CD4-positive, alpha-beta T cell (primary cell): ENCODE results near the gene CD55. TPM values are rescaled to one million over a fixed set of nuclear protein-coding genes. Genes with fewer than 3 reads are reported as not detected.
A peak's percentile ranks its signal among the peaks of the same experiment; 100 is the strongest.

Experiments
- ATAC-seq: fragments of 200-7000 bp; cut with Tn5 transposase; one replicate; pipeline ENCODE4 v1.10.0; 2022; ENCODE audit warnings: mild to moderate bottlenecking; ENCODE audit not compliant: poor library complexity
- CTCF ChIA-PET: fragments of 350-600 bp; sonication (Branson Sonifier 250); formaldehyde crosslinking; loops from one replicate; lab custom pipeline; 2021; ENCODE audit warnings: antibody characterized with exemption, inconsistent platforms; lab: Charles Lee
- POLR2A ChIA-PET: fragments of 350-600 bp; sonication (Branson Sonifier 250); formaldehyde crosslinking; loops from one replicate; lab custom pipeline; 2021; ENCODE audit warnings: antibody characterized with exemption, inconsistent platforms; lab: Charles Lee
- DNase-seq, 14 experiments: peaks; one replicate each; pipeline ENCODE4 v3.0.0-alpha.2; 2013 to 2020; ENCODE audit warnings: mixed read lengths in 2 of 14
- H3K27ac ChIP-seq, 2 donors: one replicate each; pipeline versions ENCODE4 v1.5.1 to v1.7.0; 2013; ENCODE audit warnings: low read length in 2 of 2, low read depth in 1 of 2, mild to moderate bottlenecking in 1 of 2
- H3K27me3 ChIP-seq, 2 experiments: 1 replicate in 1 of 2; 2 replicates in 1 of 2; pipeline versions ENCODE4 v1.6.1 to v1.7.0; 2013; ENCODE audit warnings: low read length in 2 of 2, control low read depth in 1 of 2, mild to moderate bottlenecking in 1 of 2, moderate library complexity in 1 of 2; ENCODE audit not compliant: insufficient read depth in 2 of 2, control insufficient read depth in 1 of 2
- H3K36me3 ChIP-seq: one replicate; pipeline ENCODE4 v1.6.1; 2013; ENCODE audit warnings: low read length, control low read depth; ENCODE audit not compliant: insufficient read depth
- H3K4me1 ChIP-seq: one replicate; pipeline ENCODE4 v1.6.1; 2013; ENCODE audit warnings: low read length, control low read depth; ENCODE audit not compliant: insufficient read depth
- H3K4me3 ChIP-seq: one replicate; pipeline ENCODE4 v1.5.1; 2013; ENCODE audit warnings: mild to moderate bottlenecking, low read length, moderate library complexity
- H3K9me3 ChIP-seq, 2 experiments: 1 replicate in 1 of 2; 2 replicates in 1 of 2; pipeline versions ENCODE4 v1.6.1 to v1.7.0; 2013; ENCODE audit warnings: low read length in 2 of 2, mild to moderate bottlenecking in 2 of 2, control low read depth in 1 of 2, moderate library complexity in 1 of 2; ENCODE audit not compliant: control insufficient read depth in 1 of 2, insufficient read depth in 1 of 2
- H3K27ac Mint-ChIP-seq: one replicate; pipeline ENCODE4 v1.8.0; 2020; ENCODE audit warnings: mixed read lengths
- H3K27me3 Mint-ChIP-seq: one replicate; pipeline ENCODE4 v1.8.0; 2021; ENCODE audit warnings: mixed read lengths
- H3K36me3 Mint-ChIP-seq: one replicate; pipeline ENCODE4 v1.8.0; 2021; ENCODE audit warnings: low read depth, mixed read lengths
- H3K4me1 Mint-ChIP-seq: one replicate; pipeline ENCODE4 v1.8.0; 2021; ENCODE audit warnings: low read depth, mixed read lengths
- H3K4me3 Mint-ChIP-seq: one replicate; pipeline ENCODE4 v1.8.0; 2020; ENCODE audit warnings: mild to moderate bottlenecking, mixed read lengths
- H3K9me3 Mint-ChIP-seq: one replicate; pipeline ENCODE4 v1.8.0; 2020; ENCODE audit warnings: mixed read lengths
- intact Hi-C, 2 experiments: fragments of 100-400 bp; cut with DNase I in 1 of 2; cut with micrococcal nuclease in 1 of 2; formaldehyde crosslinking; loops; one replicate each; pipeline versions ENCODE4 v1.15.1 to v1.9.0; 2023 to 2025; cut with DNase I, micrococcal nuclease
- total RNA-seq, 174 experiments: library from RNA in 2 of 174; stranded (reverse) in 2 of 174; gene quantifications; one replicate each; pipeline ENCODE4 v1.2.3 and lab custom pipeline; 2021 to 2026
- TF ChIP-seq, protein P1 (sequence below): fragments of 200-600 bp; IDR thresholded peaks from one replicate; pipeline ENCODE4 v1.8.0; 2022; ENCODE audit warnings: antibody characterized with exemption, mild to moderate bottlenecking

Gene CD55
- total RNA-seq, 2 experiments from 2014 or later: 218 to 229 TPM

DNA sequence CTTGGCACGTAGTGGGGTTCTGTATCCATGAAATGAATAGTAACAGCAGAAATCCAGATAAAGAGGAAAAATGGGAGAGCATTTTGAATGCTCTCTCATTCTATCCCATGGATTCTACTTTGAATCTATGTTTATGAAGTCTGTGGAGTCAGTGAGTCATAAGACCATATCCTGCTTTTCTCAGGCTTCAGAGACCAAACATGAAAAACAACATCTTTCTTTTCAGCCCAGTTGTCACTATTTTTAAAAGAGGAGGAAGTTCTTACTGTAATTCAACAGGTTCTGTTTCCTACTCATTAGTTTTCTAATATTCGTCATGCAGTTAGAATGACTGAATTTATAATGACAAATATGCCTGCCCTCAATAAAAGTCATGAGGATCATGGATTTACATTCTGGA is 39.4 kb upstream of the CD55 start:
- peak in 2 of 14 experiments; percentile 8 to 27 for DNase-seq
- peaks cover 14% of the 10 kb centered on the region for H3K4me1 ChIP-seq
- POLR2A ChIA-PET: interaction anchor here (1.0 to 4.1 kb wide), 3 partner anchors 34 to 55 kb away, joined by 3 to 65 read pairs (median 5); partner anchors contain the start of gene CD55
- H3K27me3 Mint-ChIP-seq: no peaks in the 10 kb centered on the region
- H3K4me3 Mint-ChIP-seq: peak overlapping the region; percentile 2
- intact Hi-C loops: loop anchor here in 1 of 2 experiments (5.0 kb wide), 1 partner anchor 40 kb away; the partner anchor contains the start of gene CD55
- H3K36me3 Mint-ChIP-seq: no peaks in the 10 kb centered on the region
- TF ChIP-seq, protein P1, sequence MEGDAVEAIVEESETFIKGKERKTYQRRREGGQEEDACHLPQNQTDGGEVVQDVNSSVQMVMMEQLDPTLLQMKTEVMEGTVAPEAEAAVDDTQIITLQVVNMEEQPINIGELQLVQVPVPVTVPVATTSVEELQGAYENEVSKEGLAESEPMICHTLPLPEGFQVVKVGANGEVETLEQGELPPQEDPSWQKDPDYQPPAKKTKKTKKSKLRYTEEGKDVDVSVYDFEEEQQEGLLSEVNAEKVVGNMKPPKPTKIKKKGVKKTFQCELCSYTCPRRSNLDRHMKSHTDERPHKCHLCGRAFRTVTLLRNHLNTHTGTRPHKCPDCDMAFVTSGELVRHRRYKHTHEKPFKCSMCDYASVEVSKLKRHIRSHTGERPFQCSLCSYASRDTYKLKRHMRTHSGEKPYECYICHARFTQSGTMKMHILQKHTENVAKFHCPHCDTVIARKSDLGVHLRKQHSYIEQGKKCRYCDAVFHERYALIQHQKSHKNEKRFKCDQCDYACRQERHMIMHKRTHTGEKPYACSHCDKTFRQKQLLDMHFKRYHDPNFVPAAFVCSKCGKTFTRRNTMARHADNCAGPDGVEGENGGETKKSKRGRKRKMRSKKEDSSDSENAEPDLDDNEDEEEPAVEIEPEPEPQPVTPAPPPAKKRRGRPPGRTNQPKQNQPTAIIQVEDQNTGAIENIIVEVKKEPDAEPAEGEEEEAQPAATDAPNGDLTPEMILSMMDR: no peak
- CTCF ChIA-PET: no interaction called here
- no peaks in the 10 kb centered on the region for H3K9me3 Mint-ChIP-seq
- no peak overlapping the region for H3K27ac ChIP-seq
- H3K36me3 ChIP-seq: no peaks in the 10 kb centered on the region
- peaks cover 66% of the 10 kb centered on the region for H3K4me1 Mint-ChIP-seq
- no peak overlapping the region for H3K4me3 ChIP-seq
- ATAC-seq: peak; percentile 61
- H3K27me3 ChIP-seq: no peaks in the 10 kb centered on the region
- H3K9me3 ChIP-seq: no peaks in the 10 kb centered on the region
- peak overlapping the region; percentile 53 for H3K27ac Mint-ChIP-seq

DNA sequence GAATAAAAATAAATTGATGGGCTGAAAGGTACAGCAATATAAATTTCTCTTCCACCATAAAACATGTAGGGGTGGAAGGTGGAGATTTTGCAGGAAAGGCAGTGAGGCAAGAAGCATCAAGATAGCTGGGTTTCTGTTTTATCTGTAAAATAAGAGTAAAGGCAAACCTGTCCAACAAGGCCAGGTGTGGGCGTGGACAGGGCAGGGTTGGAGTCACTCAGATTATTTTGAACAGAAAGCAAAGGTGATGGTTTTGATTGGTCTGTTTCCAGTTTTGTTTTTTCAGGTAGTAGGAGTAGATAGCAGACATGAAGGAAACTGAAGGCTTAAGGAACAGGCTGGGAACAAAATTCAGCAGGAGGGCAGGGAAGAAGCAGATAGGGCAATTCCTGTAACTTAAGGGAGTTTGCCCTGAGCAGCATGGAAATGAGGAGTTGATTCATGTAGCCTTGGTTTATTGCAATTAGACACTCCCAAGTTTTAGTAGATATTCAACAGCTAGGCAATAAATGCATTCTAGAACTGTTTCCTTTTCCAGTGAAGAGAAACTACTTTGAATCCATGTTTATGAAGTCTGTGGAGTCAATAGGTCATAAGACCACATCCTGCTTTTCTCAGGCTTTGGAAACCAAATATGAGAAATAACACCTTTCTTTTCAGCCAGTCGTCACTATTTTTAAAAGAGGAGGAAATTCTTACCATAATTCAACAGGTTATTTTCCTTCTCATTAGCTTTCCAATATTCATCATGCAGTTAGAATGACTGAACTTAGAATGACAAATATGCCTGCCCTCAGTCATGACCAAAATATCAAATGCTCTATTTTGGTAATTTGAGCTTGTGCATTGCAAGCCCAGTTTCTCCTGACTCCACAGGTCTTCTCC is 38.7 kb upstream of the CD55 start:
- DNase-seq (peak in 1 of 14 experiments; percentile 56), ATAC-seq (peak; percentile 57)
- Histone ChIP-seq H3K27me3 (no peaks in the 10 kb centered on the region), H3K36me3 (no peaks in the 10 kb centered on the region), H3K9me3 (no peaks in the 10 kb centered on the region), H3K27ac (no peak overlapping the region), H3K4me3 (no peak overlapping the region), H3K4me1 (peaks cover 14% of the 10 kb centered on the region)
- H3K9me3 Mint-ChIP-seq: no peaks in the 10 kb centered on the region
- intact Hi-C loops: loop anchor here in 1 of 2 experiments (5.0 kb wide), 1 partner anchor 40 kb away; the partner anchor contains the start of gene CD55
- H3K27ac Mint-ChIP-seq: peak overlapping the region; percentile 53
- ChIA-PET CTCF (interaction anchor here (0.8 kb wide), 1 partner anchor 39 kb away, joined by 3 read pairs; the partner anchor contains the start of gene CD55), POLR2A (interaction anchor here (0.8 to 4.1 kb wide), 7 partner anchors 12 to 212 kb away, joined by 3 to 65 read pairs (median 3); partner anchors contain the start of gene CD55)
- H3K36me3 Mint-ChIP-seq: no peaks in the 10 kb centered on the region
- peak overlapping the region; percentile 2 for H3K4me3 Mint-ChIP-seq
- H3K27me3 Mint-ChIP-seq: no peaks in the 10 kb centered on the region
- peaks cover 59% of the 10 kb centered on the region for H3K4me1 Mint-ChIP-seq
- TF ChIP-seq, protein P1: no peak

DNA sequence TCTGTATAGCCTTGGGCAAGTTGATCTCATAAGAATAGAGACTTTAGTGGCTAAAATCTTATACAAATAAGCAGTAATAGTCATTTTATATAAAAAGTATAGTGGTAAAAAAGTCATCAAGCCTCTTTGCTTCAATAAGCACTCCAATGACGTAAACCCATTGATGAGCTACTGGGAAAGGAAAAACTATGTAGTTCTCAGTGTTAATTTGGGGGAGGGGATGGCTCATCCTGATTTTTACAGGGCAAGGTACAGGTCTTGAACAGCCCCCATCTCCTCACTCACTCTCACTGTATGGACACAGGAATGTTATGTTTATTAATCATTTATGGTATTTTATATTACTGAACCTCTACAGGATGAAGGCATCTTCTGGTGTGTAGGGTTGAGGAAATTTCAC is 38.1 kb upstream of the CD55 start:
- intact Hi-C loops: loop anchor here in 1 of 2 experiments (5.0 kb wide), 1 partner anchor 39 kb away; the partner anchor contains the start of gene CD55

More for the DNA sequence above, 38.1 kb upstream of the CD55 start:
- H3K4me1 ChIP-seq: peaks cover 14% of the 10 kb centered on the region
- DNase-seq: no peak
- CTCF ChIA-PET: interaction anchor here (0.8 kb wide), 1 partner anchor 38 kb away, joined by 3 read pairs; the partner anchor contains the start of gene CD55
- H3K36me3 ChIP-seq: no peaks in the 10 kb centered on the region
- POLR2A ChIA-PET: interaction anchor here (0.8 to 4.1 kb wide), 6 partner anchors 11 to 212 kb away, joined by 3 to 65 read pairs (median 4); partner anchors contain the start of gene CD55
- H3K27ac ChIP-seq: no peak overlapping the region
- H3K4me3 Mint-ChIP-seq: no peak overlapping the region
- TF ChIP-seq, protein P1: no peak
- no peaks in the 10 kb centered on the region for H3K9me3 Mint-ChIP-seq
- H3K27ac Mint-ChIP-seq: peak overlapping the region; percentile 53
- no peaks in the 10 kb centered on the region for H3K9me3 ChIP-seq
- H3K27me3 Mint-ChIP-seq: no peaks in the 10 kb centered on the region
- ATAC-seq: no peak
- H3K4me3 ChIP-seq: no peak overlapping the region
- H3K4me1 Mint-ChIP-seq: peaks cover 59% of the 10 kb centered on the region
- H3K27me3 ChIP-seq: no peaks in the 10 kb centered on the region
- no peaks in the 10 kb centered on the region for H3K36me3 Mint-ChIP-seq
